Upper lobe of right lung (tissue), 1 donor: ENCODE data around the gene HOOK1. TPM values are rescaled to one million over a fixed set of nuclear protein-coding genes. Genes with fewer than 3 reads are reported as not detected.

Experiments used
- ATAC-seq: fragments of 200-7000 bp; cut with Tn5 transposase; one replicate; pipeline ENCODE4 v1.9.1; 2020; ENCODE audit warnings: mild to moderate bottlenecking, moderate library complexity
- DNase-seq: peaks from one replicate; pipeline ENCODE4 v3.0.0-alpha.2; 2020
- H3K27ac ChIP-seq: fragments of 200-600 bp; one replicate; pipeline ENCODE4 v1.8.0; 2022
- H3K27me3 ChIP-seq: fragments of 200-600 bp; one replicate; pipeline ENCODE4 v1.8.0; 2022; ENCODE audit warnings: mild to moderate bottlenecking
- H3K36me3 ChIP-seq: fragments of 200-600 bp; one replicate; pipeline ENCODE4 v1.8.0; 2022
- H3K4me1 ChIP-seq: fragments of 200-600 bp; one replicate; pipeline ENCODE4 v1.8.0; 2022
- H3K4me3 ChIP-seq: fragments of 200-600 bp; one replicate; pipeline ENCODE4 v1.8.0; 2022; ENCODE audit warnings: mild to moderate bottlenecking
- H3K9me3 ChIP-seq: fragments of 200-600 bp; one replicate; pipeline ENCODE4 v1.8.0; 2022
- CTCF ChIP-seq: fragments of 200-600 bp; IDR thresholded peaks from one replicate; pipeline ENCODE4 v1.8.0; 2022; ENCODE audit warnings: antibody characterized with exemption
- intact Hi-C: fragments of 100-400 bp; cut with DNase I; formaldehyde crosslinking; loops from one replicate; pipeline ENCODE4 v1.11.0; 2022
- total RNA-seq: library from RNA; stranded (reverse); fragmentation: NEBNext Ultra II Directional; extraction: Animal tissue kit (Norgen Biotek cat#: 25700); gene quantifications from one replicate; pipeline ENCODE4 v1.2.1, GENCODE V29; 2021
- donor health status: DM: no; HTN: yes; CAD: no; lungs with severe emphysema.

Gene HOOK1
- total RNA-seq, 1 donor from 2014 or later, result 18.5 TPM

- Histone ChIP-seq H3K4me1 (no peaks in the 10 kb centered on the region), H3K9me3 (no peaks in the 10 kb centered on the region), H3K27me3 (no peaks in the 10 kb centered on the region), H3K27ac (no peak overlapping the region), H3K36me3 (peaks cover 10% of the 10 kb centered on the region), H3K4me3 (no peak overlapping the region)
- intact Hi-C loops, result no loop called here
- no peak for DNase-seq
- TF ChIP-seq CTCF, result no peak
- ATAC-seq, result no peak
These were observed 51.7 kb downstream of the HOOK1 start for GRCh38 chr1:59866462-59866861.

GRCh38 chr1:59871746-59872145 is 57.0 kb downstream of the HOOK1 start:
- DNase-seq, result no peak
- H3K36me3 ChIP-seq, result no peaks in the 10 kb centered on the region
- no peak overlapping the region for H3K4me3 ChIP-seq
- no peak for ATAC-seq
- H3K27me3 ChIP-seq, result no peaks in the 10 kb centered on the region
- intact Hi-C loops, result no loop called here
- TF ChIP-seq CTCF, result no peak
- H3K9me3 ChIP-seq, result no peaks in the 10 kb centered on the region
- H3K4me1 ChIP-seq, result no peaks in the 10 kb centered on the region
- H3K27ac ChIP-seq, result no peak overlapping the region

GRCh38 chr1:59877108-59877682 is 62.4 kb downstream of the HOOK1 start:
- Histone ChIP-seq H3K9me3 (peaks cover 4% of the 10 kb centered on the region), H3K4me3 (no peak overlapping the region), H3K27me3 (no peaks in the 10 kb centered on the region), H3K4me1 (no peaks in the 10 kb centered on the region), H3K36me3 (no peaks in the 10 kb centered on the region), H3K27ac (no peak overlapping the region)
- TF ChIP-seq CTCF, result no peak
- DNase-seq (no peak), ATAC-seq (no peak)
- intact Hi-C loops, result no loop called here

GRCh38 chr1:59878370-59878769 is 63.6 kb downstream of the HOOK1 start:
- intact Hi-C loops, result no loop called here
- DNase-seq (no peak), ATAC-seq (no peak)
- Histone ChIP-seq H3K36me3 (no peaks in the 10 kb centered on the region), H3K9me3 (peaks cover 4% of the 10 kb centered on the region), H3K27ac (no peak overlapping the region), H3K4me3 (no peak overlapping the region), H3K4me1 (no peaks in the 10 kb centered on the region), H3K27me3 (no peaks in the 10 kb centered on the region)
- no peak for TF ChIP-seq CTCF

- Histone ChIP-seq H3K4me1 (no peaks in the 10 kb centered on the region), H3K27me3 (no peaks in the 10 kb centered on the region), H3K36me3 (no peaks in the 10 kb centered on the region), H3K27ac (no peak overlapping the region), H3K4me3 (no peak overlapping the region), H3K9me3 (peaks cover 4% of the 10 kb centered on the region)
- DNase-seq (no peak), ATAC-seq (peak; percentile 93)
- TF ChIP-seq CTCF, result peak; percentile 48
- intact Hi-C loops, result no loop called here
These were observed 64.8 kb downstream of the HOOK1 start for GRCh38 chr1:59879574-59879973.

- Histone ChIP-seq H3K4me1 (no peaks in the 10 kb centered on the region), H3K4me3 (no peak overlapping the region), H3K27me3 (no peaks in the 10 kb centered on the region), H3K9me3 (peaks cover 4% of the 10 kb centered on the region), H3K27ac (no peak overlapping the region), H3K36me3 (no peaks in the 10 kb centered on the region)
- no peak for DNase-seq
- no peak for ATAC-seq
- TF ChIP-seq CTCF, result no peak
- intact Hi-C loops, result no loop called here
These were observed 65.3 kb downstream of the HOOK1 start for GRCh38 chr1:59879996-59880505.
